Occipital lobe (tissue), 2 donors: ENCODE measurements around the gene TIMM22. TPM values are rescaled to one million over a fixed set of nuclear protein-coding genes. Genes with fewer than 3 reads are reported as not detected.
A peak's percentile ranks its signal among the peaks of the same experiment; 100 is the strongest.

Experiments
- DNase-seq: peaks from one replicate; lab custom pipeline; 2025; lab: John Stamatoyannopoulos, UW
- total RNA-seq: library from RNA; depleted of rRNA; stranded (reverse); fragments of >200 nt; gene quantifications from one replicate; pipeline ENCODE4 v1.2.3, GENCODE V29; 2014

TIMM22 gene
- total RNA-seq, 1 donor from 2014 or later = 12.0 TPM

DNA sequence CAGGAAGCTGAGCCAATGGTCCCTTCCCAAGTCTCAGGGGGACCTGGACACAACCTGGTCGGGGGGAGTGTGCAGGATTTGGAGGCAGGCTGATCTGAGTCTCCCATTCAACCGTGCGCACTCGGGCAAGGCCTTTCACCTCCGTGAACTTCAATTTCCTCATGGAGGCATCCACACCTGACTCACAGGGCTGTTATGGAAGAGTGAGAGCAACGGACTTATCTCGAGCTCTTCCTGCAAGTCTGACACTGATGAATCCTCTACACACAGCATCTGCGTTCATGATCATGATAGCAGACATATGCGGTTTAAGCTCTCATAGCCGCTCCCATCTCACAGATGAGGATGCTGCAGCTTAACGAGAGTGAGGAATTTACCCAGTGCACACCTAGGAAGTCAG, 21.6 kb downstream of the TIMM22 start:
- DNase-seq = no peak

DNA sequence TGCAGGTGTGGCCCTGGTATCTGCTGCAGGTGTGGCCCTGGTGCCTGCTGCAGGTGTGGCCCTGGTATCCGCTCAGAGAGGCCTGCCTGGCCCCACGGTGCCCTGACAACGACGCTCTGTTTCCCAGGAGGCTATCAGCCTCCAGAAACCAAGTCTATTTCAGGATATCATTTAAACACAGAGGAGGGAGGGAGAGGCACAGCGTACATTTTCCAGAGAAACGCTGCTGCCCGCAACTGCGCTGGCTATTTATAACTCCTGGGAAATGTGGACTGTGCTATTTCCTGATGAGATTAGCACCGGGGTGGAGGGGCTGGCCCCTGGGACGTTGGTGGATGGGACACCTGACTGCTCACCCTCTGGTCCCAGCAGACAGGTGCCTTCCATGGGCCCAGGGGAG, 22.5 kb downstream of the TIMM22 start:
- DNase-seq = no peak

DNA sequence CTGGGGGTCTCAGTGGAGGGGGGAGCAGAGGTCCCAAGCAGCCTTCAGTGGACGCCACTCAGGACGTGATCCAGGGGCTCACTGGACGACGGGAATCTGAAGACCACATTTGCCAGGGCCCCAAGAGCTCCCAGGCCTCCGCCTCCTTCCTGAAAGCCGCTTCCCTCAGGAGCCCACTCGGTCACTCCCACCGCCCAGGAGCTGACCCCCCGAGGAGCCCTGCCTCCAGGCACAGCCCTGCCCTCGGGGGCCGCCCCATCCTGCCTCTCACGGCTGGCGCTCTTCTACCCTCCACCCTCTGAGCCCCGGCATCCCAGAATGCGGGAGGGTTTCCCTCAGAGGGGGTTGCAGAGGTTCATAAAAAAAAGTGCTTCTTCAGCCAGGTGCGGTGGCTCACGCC, 24.2 kb downstream of the TIMM22 start:
- DNase-seq = no peak

DNA sequence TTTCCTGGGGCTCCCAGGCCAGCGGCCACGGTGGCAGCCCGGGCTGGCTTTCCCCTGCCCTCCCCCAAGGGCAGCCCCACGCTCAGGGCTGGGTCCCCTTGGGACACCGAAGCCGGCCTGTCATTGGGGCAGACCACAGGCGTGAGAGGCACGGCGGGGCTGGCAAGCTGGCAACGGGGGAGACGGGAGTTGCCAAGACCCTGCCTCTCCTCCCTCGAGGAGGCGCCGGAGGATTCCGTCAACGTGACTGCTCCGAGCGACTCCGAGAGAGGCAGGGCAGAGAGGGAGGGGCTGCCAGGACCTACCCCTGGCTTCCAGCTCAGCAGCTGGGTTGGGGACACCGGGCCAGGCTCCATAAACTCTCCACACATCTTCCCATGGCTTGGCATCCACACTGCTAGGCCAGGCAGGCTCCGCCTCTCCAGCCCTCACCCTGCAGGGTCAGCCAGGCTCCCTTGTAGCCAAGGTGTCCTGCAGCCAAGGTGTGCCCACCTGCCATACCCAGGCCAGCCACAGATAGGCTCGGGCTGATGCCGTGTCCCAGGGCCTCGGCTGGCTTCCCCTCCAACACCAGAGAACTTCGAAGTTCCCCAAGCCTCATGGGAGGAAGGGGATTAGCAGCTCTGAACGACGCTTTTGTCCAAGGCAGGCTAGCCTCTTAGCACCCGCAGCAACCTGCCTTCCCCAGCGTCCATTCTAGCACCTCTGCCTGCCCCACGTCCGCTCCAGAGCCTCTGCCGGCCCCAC, 25.5 kb downstream of the TIMM22 start:
- DNase-seq = no peak

DNA sequence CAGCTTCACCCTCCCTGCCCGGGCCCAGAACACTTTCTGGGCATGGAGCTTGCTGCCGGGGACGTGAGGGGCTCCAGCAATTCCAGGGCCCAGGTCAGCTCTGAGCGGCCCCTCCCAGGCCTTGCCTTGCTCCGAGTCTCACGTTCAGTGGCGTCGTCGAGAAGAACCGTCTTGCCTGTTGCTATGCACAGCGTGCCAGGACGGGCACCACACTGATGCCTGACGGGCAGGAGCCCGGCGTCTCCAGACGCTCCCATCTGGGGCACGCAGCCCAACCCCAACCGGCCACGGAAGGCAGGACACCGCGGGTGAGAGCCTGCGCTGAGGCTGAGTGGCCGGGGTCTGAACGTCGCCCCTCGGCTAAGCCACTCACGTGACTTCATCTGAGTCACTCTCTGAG, 27.1 kb downstream of the TIMM22 start:
- DNase-seq = no peak

DNA sequence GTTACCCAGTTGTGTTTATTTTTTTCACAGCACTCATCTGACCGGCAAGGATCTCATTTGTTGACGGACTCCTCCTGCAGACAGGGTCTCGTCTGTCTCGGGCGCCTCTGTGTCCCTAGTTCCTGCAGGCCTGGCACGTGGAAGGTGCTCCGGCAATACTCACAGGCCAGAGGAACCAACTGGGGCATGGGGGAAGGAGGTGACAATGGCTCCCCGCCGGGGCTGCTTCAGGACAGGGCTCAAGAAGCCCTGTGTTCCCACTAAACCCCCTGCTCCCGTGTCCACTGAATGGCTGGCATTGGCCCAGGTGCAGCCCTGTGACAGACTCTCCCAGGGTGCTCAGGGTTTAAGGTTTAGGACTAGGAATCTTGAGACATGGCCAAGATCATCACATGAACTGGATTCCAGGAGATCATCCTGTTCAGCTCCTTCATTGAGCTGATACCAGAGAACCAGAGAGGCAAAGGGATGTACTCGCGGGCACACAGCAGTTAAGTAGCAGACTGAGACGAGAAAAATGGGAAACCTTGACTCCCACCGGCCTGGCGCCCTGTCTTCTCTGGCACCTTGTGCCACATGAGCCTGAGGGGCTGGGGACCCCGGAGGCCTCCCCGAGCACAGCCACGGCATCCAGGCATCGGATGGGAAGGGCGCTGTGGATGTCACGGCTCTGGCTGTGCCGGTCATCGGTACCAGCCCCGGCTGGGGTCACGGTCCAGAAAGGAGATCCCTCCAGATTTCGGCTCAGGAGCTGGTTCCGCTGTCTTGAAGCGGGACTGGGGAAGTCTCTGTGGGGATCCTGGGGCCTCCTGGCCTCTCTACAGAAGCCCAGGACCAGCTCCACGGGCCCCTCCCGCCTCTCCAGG, 29.0 kb downstream of the TIMM22 start:
- no peak for DNase-seq

DNA sequence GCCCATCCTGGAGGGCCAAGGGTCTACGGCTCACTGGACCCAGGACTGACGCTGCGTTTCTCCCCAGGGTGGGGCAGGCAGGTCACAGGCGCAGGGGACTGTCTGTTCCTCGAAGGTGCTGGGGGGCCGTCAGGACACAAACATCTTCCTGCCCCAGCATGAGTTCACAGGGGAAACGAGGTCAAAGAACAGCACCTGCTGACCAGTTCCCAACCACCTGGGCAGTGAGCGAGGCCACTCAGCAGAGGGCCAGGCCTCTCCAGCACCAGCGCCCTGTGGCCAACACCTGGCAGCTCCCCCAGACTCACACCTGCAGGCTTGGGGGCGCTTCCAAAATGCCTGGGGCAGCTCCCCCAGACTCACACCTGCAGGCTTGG, 29.7 kb downstream of the TIMM22 start:
- DNase-seq = no peak

DNA sequence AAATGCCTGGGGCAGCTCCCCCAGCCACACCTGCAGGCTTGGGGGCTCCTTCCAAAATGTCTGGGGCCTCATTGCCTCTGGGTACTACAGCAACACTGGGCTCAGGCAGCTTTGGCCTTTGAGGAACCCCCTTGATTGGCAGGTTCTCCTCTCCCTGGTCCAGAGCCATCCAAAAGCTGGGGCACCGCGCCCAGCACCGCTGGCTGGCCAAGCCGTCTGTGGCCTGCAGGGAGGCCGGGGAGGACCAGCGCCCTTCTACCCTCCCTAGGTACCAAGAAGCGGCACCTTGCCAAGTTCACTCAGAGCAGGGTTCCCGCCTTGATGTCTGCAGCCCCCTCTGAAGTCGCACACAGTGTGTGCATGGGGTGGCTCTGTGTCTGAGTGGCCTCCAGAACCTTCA, 30.1 kb downstream of the TIMM22 start:
- DNase-seq = no peak

DNA sequence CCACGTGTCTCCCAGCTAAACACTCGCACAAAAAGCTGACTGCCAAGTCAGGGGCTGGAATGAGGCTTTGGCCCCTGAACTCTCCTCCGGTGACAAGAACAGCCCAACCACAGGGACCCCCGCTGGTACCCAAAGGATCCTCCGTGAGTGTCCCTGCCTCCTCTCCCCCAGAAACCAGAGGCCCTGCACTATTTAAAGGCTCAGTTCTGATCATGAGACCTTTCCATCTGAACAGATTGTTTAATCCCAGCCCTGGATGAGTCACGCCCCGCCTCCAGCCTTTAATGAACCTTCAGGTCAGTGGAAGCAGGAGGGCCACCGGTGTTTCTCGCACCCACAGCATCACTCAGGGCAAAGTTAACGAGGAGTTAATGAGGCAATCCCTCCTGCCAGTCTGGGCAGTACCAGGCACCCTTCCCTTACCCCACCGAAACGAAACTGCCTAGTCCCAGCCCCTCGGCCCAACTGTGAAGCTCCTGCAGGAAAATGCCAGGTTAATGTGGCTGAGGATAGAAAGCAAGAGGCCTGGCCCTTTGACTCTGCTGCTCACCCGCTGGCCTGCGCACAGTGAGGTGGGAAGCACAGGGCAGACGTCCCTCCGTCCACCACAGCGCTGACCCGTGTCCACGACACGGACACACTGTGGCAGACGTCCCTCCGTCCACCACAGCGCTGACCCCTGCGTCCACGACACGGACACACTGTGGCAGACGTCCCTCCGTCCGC, 32.4 kb downstream of the TIMM22 start:
- peak; percentile 57 for DNase-seq

DNA sequence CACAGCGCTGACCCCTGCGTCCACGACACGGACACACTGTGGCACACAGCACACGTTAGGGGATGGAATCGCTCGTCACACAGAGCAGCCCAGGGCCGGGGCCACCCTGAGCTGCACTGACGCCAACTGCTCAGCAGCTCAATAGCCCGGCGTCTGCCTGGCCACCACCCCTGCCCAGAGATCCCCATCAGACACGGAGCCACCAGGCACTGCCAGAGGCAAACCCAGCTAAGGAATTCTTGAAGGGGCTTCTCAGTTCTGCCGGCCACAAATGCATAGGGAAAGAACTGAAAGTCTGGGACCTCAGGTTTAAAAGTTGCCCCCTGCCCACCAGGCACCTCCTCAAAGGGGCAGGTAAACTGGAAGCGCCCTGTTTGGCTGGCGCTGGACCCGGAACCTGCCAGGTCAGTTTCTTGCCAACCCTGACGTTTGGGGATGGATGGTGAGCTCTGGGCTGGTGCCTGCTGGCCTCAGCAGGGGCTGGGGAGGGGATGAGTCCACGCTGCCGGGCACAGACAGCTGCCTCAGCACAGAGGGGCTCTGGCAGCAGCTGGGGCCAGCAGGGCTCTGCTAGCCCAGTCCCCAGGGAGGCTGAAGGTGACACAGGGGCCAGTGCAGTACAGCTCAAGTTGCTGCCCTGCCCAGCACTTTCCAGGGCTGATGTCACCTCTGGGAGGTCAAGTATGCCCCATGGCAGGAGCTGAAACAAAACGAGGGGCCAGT, 33.2 kb downstream of the TIMM22 start:
- no peak for DNase-seq

DNA sequence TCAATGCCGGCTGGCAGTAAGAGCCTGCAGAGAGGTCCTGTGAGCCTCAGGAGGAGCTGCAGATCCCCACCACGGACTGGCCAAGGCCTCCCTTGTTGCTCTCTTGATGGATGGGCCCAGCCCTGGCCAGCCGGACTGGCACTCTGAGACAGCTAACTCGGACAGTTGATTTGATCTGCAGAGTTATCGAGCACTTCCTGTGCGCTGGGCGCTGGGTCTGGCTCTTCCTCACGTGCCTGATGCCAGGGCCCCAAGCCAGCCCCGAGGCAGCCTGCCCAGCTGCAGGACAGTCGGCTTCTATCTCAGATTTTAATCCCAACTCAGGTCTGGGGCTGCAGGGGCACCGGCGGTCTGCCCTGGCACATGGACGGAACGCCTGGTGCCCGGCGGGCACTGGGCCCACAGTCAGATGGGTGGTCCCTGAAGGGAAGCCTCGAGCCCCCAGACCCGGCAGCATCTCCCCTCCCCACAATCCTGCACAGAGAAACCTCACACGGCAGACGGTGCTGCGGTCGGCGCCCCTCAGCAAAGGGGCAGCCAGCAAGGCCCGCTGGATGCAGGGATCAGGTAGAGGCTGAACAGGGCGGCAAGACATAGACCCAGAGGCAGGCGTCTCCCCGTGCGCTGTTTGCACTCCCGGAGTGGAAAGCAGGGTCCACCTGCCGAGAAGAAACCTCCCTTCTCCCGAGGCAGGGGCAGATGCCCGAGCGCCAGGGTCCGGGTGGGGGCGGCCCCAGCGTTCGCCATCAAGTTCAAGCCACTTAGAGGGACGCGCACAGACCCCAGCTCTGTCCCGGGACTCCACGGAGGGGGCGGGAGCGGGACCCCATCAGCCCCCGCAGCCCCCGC, 34.0 kb downstream of the TIMM22 start:
- peak; percentile 41 for DNase-seq

DNA sequence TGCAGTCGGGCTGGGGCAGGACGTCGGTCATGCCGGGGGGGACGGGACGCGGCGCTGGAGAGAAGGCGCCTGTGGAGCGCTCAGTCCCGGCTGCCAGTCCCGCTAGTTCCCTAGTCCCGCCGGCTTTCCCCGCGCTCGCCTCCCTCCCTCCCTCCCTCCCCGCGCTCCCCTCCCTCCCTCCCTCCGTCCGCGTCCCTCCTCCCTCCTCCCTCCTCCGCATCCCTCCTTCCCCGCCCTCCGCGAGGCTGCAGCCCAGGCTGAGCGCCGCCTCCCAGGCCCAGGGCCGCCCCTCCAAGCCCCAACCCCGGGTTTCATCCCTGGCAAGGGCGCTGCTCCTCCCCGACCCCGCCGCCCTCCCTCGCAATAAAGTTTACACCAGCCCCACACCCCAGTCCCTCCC, 34.8 kb downstream of the TIMM22 start:
- DNase-seq = peak; percentile 70

DNA sequence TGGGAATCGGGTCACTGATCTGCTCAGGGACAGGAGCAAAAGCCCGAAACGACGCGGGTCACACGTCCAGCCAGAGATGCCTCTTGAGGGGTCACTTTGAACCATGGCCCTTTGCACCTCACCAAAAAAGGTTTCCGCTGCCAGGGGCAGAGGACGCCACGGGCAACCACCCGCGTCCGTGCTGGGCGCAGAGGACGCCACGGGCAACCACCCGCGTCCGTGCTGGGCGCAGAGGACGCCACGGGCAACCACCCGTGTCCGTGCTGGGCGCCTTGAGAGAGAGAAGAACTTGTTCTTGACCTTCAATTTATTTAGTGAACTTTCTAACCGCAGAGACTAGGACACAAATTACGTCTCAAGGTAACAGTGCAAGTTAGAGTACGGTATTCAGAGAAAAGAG, 35.5 kb downstream of the TIMM22 start:
- DNase-seq = no peak

DNA sequence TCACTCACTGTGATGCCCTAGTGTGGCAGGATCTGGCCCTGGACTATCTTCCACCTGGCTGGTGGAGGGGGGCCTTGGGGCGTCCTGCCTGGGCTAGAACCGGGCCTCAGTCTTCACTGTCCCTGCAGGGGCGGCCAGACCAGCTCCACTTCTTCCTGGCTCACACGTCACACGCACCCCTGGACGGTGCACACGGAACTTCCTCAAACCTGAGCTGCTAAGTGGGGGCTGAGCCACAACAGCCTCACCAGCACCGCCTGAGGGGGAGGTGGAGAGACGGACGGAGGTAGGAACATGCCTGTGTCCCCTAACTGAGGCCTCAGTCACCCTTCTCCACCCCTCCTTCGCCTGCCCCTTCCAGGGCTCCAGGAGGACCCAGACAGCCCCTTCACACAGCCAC, 36.6 kb downstream of the TIMM22 start:
- no peak for DNase-seq

DNA sequence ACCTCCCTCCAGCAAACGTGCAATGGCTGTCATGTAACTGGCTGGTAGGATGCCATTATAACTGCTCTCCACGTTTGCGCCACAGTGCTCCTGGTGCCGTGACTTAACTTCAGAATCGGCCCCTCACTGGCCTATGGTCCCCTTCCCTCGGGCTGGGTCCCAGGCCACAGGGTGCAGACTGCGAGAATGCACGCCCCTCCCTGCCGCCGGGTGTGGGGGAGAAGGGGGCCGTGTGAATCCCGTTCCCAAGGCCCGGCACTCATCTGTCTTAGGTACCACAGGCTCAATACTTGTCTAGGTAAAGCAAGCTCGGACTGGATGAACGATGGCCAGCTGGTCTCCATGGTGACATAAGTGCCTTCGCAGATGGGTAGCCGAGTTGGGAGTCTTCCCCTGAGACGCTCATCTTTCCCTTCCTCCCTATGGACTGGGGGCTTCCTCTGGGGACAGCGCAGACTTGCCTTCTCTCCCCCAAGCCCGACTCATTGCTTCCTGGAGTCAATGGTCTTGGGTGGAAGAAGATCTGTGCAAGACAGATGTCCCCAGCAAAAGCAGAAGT, 37.8 kb downstream of the TIMM22 start:
- no peak for DNase-seq

DNA sequence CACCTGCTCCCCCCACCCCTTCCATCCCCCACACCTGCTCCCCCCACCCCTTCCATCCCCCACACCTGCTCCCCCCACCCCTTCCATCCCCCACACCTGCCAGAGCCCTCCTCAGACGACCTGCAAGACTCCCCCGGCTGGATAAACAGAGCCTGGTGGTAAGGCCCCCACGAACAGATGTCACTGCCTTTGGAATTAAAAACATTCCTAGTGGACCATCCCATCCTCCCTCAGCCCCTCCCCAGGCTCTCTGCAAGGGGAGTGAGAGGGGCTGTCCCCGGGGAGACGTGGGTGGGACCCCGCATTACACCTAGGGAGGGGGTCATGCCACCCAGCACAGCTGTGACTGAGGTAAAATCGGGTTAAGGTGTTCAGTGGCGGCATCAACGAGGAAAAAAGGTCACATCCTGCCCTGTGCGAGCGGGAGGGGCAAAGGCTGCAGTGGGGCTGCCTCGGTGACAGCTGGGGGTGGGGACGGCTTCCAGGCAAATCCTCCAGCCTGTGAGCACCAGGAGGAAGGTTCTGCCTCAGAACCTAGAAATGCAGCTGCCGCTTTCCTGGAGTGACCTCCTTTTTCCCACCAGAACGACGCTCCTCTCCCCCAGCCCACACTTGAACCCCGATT, 38.7 kb downstream of the TIMM22 start:
- DNase-seq = no peak

DNA sequence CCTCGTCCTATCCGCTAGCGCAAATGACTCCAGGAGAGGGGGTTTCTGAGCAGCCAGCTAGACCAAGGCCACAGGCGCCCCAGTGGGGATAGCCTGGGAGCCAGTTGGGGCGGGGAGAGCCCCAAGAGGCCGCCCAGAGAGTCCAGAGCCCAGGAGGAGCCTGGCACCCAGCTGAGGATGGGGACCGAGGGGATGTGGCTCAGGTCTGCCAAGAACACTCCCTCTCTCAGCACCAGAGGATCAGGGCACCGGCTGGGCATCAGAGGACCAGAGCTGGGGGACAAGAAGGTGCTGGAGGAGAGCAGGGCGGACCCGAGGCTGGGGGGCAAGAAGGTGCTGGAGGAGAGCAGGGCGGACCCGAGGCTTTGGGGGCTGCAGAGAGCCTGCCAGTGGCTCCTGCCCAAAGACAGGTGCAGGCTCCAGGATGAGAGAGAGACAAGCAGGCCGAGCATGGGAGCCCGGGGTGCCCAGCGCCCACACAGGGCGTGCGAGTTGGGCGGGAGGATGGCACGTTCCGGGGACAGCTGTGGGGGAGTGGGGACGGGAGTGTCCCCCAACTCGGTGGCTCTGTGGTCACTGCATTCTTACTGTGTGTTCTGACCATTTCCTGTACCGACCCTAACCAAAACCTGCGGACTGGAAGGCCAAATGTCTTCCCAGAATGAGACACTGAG, 39.4 kb downstream of the TIMM22 start:
- DNase-seq = no peak

DNA sequence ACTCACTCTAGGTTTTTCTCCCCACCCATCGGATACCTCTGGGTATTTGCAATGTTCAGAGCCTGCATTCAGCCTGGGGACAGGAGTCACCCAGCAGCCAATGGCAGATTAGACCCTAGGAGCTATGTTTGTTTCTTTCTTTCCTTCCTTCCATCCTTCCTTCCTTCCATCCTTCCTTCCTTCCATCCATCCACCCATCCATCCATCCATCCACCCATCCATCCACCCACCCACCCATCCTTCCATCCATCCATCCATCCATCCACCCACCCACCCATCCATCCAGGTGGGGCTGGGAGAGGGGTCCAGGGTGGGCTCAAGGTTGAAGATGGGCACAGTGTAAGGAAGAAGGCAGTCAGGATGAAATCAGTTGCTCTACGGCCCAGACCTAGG, 39.9 kb downstream of the TIMM22 start:
- no peak for DNase-seq

DNA sequence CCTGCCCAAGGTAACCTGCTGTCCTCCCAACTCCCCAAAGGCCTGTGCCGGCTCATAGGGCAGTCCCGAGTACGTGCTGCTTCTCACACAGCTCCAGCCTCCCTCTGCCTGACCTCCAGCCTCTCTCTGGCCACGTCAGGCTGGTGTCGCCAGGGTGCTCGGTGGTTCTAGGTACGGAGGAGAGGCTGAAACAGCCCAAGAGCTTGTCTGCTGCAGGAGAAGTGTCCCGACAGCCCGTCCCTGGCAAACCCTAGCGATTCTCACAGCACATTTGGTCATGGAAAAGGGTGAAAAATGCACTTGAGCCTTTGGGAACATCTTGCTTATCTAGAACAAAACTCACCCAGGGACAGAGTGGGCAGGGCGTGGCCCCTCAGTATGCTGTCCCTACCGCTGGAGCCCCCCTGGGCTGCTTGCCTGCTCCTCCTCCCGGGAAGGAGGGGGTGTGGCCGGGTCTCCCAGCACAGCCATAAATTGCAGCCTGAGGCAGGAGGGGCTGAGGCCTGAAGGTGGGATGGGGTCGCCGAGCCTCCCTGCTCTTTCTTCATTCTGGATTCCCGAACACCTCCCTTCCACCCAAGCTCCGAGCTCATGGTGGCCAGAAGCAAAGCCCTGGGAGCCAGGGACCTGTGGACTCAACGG, 40.4 kb downstream of the TIMM22 start:
- no peak for DNase-seq
